ENCODE measurements around the gene GRIP1. TPM values are rescaled to one million over a fixed set of nuclear protein-coding genes. Genes with fewer than 3 reads are reported as not detected.

The GRIP1 gene
- total RNA-seq, 2 experiments from 2014 or later, result 5.4 TPM

- TF ChIP-seq CTCF (IDR thresholded peaks at IDR 0.05), result no peak
- CTCF ChIA-PET, result no interaction called here
- H3K4me3 ChIP-seq (ENCODE audit: low read length), result no peak overlapping the region
These were observed 129.9 kb downstream of the GRIP1 start for GRCh38 chr12:66549050-66549389.

GRCh38 chr12:66548338-66549049, 130.4 kb downstream of the GRIP1 start:
- Histone ChIP-seq H3K4me3 (ENCODE audit: low read length) (no peak overlapping the region), H3K27me3 (ENCODE audit: control insufficient read depth in 1 of 2, insufficient read depth in 2 of 2, low read length in 2 of 2) (no peaks in the 10 kb centered on the region), H3K4me1 (ENCODE audit: insufficient read depth, low read length) (no peaks in the 10 kb centered on the region), H3K9me3 (ENCODE audit: control insufficient read depth in 1 of 2, insufficient read depth in 1 of 2, low read length in 2 of 2) (no peaks in the 10 kb centered on the region), H3K36me3 (ENCODE audit: insufficient read depth, low read length) (no peaks in the 10 kb centered on the region), H3K27ac (ENCODE audit: low read depth in 1 of 2, low read length in 2 of 2) (no peak overlapping the region)
- Mint-ChIP-seq H3K27me3 (no peaks in the 10 kb centered on the region), H3K36me3 (ENCODE audit: low read depth) (no peaks in the 10 kb centered on the region), H3K4me1 (ENCODE audit: low read depth) (no peaks in the 10 kb centered on the region), H3K27ac (no peak overlapping the region), H3K4me3 (no peak overlapping the region), H3K9me3 (no peaks in the 10 kb centered on the region)
- intact Hi-C loops (cut with DNase I, micrococcal nuclease), result no loop called here
- CTCF ChIA-PET, result no interaction called here
- no peak for TF ChIP-seq CTCF (IDR thresholded peaks at IDR 0.05)
- DNase-seq (no peak), ATAC-seq (ENCODE audit: poor library complexity) (no peak)
- POLR2A ChIA-PET, result no interaction called here

More at GRCh38 chr12:66549050-66549389, 129.9 kb downstream of the GRIP1 start:
- no peaks in the 10 kb centered on the region for H3K36me3 ChIP-seq (ENCODE audit: insufficient read depth, low read length)
- no peaks in the 10 kb centered on the region for H3K27me3 Mint-ChIP-seq
- no peak overlapping the region for H3K27ac ChIP-seq (ENCODE audit: low read depth in 1 of 2, low read length in 2 of 2)
- H3K4me3 Mint-ChIP-seq, result no peak overlapping the region
- ATAC-seq (ENCODE audit: poor library complexity) (no peak), DNase-seq (no peak)
- no peaks in the 10 kb centered on the region for H3K9me3 Mint-ChIP-seq
- no peak overlapping the region for H3K27ac Mint-ChIP-seq
- no peaks in the 10 kb centered on the region for H3K4me1 ChIP-seq (ENCODE audit: insufficient read depth, low read length)
- H3K36me3 Mint-ChIP-seq (ENCODE audit: low read depth), result no peaks in the 10 kb centered on the region
- H3K9me3 ChIP-seq (ENCODE audit: control insufficient read depth in 1 of 2, insufficient read depth in 1 of 2, low read length in 2 of 2), result no peaks in the 10 kb centered on the region
- POLR2A ChIA-PET, result no interaction called here
- intact Hi-C loops (cut with DNase I, micrococcal nuclease), result no loop called here
- no peaks in the 10 kb centered on the region for H3K27me3 ChIP-seq (ENCODE audit: control insufficient read depth in 1 of 2, insufficient read depth in 2 of 2, low read length in 2 of 2)
- no peaks in the 10 kb centered on the region for H3K4me1 Mint-ChIP-seq (ENCODE audit: low read depth)

GRCh38 chr12:66541426-66541825, 137.4 kb downstream of the GRIP1 start:
- ChIA-PET CTCF (no interaction called here), POLR2A (no interaction called here)
- ATAC-seq (ENCODE audit: poor library complexity) (no peak), DNase-seq (no peak)
- H3K4me1 ChIP-seq (ENCODE audit: insufficient read depth, low read length), result no peaks in the 10 kb centered on the region
- H3K4me3 Mint-ChIP-seq, result no peak overlapping the region
- no peaks in the 10 kb centered on the region for H3K36me3 ChIP-seq (ENCODE audit: insufficient read depth, low read length)
- no peak overlapping the region for H3K27ac ChIP-seq (ENCODE audit: low read depth in 1 of 2, low read length in 2 of 2)
- H3K4me3 ChIP-seq (ENCODE audit: low read length), result no peak overlapping the region
- no peaks in the 10 kb centered on the region for H3K4me1 Mint-ChIP-seq (ENCODE audit: low read depth)
- H3K27ac Mint-ChIP-seq, result no peak overlapping the region
- no peaks in the 10 kb centered on the region for H3K36me3 Mint-ChIP-seq (ENCODE audit: low read depth)
- no peaks in the 10 kb centered on the region for H3K9me3 ChIP-seq (ENCODE audit: control insufficient read depth in 1 of 2, insufficient read depth in 1 of 2, low read length in 2 of 2)
- no peaks in the 10 kb centered on the region for H3K27me3 Mint-ChIP-seq
- no peaks in the 10 kb centered on the region for H3K9me3 Mint-ChIP-seq
- no peak for TF ChIP-seq CTCF (IDR thresholded peaks at IDR 0.05)
- no peaks in the 10 kb centered on the region for H3K27me3 ChIP-seq (ENCODE audit: control insufficient read depth in 1 of 2, insufficient read depth in 2 of 2, low read length in 2 of 2)
- intact Hi-C loops (cut with DNase I, micrococcal nuclease), result no loop called here

All from CD4-positive, alpha-beta T cell (primary cell).